HG02642 (cell line): ENCODE results near the gene SLIT1.

ENCODE experiments used
- ATAC-seq: cut with Tn5 transposase; IDR thresholded peaks from one replicate; pipeline ENCODE4 v1.9.1; 2021; ENCODE audit warnings: mild to moderate bottlenecking; ENCODE audit not compliant: unreplicated experiment, poor library complexity

The SLIT1 gene

GRCh38 chr10:97204826-97205679, 19.3 kb upstream of the SLIT1 start:
- ATAC-seq = no peak

- no peak for ATAC-seq
Observed at GRCh38 chr10:97203220-97203619, 17.5 kb upstream of the SLIT1 start.

DNA sequence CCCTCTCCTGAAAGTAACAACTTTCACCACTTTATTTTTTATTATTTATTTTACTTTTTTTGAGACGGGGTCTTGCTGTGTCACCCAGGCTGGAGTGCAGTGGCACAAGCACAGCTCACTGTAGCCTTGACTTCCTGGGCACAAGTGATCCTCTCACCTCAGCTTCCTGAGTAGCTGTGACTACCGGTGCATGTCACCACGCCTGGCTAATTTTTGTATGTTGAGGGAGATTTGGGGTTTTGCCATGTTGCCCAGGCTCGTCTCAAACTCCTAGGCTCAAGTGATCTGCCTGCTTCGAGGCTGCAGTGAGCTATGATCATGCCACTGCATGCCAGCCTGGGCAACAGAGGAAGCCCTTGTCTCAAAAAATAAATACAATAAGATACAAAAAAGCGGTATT, 14.9 kb upstream of the SLIT1 start:
- ATAC-seq = no peak

DNA sequence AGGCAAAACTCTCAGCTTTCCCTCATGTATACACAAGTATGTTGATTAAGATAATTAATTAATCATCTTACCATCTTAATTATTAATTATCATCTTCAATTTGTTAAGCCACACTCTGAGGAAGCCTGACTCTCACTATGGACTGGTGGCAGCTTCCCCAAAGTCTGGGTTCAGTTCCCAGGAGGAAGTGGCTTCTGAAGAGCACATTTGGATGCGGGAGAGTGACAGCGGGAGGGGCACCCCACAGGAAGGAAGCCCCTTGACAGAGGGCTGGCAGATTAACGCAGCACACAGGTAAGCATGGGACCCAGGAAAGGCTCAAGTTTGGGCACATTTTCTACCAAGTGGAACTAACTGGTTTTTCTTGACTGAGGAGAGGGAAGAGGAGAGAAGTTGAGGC, 13.4 kb upstream of the SLIT1 start:
- no peak for ATAC-seq

DNA sequence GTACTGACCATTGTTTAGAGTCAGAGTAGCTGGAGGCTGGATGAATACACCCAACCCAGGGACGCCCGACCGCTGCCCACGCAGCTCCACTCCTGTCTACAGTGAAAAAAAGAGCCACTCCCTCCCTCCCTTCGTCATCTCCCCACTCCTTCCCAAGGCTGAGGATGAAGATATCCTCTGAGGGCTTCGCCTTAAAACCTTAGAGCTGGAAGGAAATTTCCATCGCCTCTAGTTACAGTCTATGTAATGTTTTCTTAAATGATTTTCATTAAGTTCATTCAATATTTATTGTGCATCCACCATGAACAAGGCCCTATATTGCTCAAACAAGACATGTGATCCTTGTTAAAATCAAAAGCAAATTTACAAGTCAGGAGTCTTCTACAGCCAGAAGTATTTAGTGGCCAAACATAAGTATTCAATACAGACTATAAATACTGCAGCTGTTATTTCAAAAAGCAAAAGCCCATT, 11.3 kb upstream of the SLIT1 start:
- no peak for ATAC-seq

- peak; percentile 71 for ATAC-seq
Observed at GRCh38 chr10:97196223-97197029, 10.7 kb upstream of the SLIT1 start.

DNA sequence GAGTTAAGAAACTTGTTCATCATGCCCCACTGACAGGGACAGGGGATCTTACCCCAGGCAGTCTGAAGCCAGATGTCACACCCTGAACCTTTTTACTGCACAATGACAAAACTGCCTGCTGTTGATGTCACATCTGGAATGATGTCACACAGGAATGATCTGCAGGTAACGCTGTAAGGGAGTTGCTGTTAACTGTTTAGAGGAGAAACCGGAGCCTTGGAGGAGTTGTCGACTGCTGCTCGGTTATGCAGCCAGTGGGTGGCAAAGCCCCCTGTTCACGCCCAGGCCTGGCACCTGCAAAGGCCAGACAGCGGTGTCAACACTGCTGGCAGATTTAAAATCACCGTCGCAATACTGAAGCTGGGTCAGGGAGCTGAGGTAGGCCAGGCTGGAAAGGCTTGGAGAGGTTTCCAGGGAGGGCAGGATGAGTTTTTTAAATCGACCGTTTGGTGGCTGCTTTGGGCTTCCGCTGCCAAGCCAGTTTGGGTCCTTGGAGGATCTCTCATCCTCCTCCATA, 10.0 kb upstream of the SLIT1 start:
- ATAC-seq = no peak

DNA sequence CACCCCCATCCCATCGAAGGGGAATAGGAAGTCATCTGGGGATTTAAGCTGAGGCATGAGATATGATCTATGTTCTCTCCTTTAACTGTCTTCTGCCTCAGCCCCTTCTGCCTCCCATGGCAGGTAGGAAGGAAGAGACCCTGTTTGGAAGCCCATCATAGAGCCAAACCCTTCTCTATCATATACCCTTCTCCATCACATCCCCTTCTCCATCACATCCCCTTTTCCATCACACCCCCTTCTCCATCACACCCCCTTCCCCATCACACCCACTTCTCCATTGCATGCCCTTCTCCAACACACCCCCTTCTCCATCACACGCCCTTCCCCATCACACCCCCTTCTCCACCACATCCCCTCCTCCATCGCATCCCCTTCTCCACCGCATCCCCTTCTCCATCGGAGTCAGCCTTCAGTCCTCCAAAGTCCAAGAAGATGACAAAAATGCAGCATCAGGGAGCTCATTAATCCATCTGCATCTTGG, 7.2 kb upstream of the SLIT1 start:
- ATAC-seq = no peak

- ATAC-seq = no peak
Observed at GRCh38 chr10:97190450-97190849, 4.7 kb upstream of the SLIT1 start.

DNA sequence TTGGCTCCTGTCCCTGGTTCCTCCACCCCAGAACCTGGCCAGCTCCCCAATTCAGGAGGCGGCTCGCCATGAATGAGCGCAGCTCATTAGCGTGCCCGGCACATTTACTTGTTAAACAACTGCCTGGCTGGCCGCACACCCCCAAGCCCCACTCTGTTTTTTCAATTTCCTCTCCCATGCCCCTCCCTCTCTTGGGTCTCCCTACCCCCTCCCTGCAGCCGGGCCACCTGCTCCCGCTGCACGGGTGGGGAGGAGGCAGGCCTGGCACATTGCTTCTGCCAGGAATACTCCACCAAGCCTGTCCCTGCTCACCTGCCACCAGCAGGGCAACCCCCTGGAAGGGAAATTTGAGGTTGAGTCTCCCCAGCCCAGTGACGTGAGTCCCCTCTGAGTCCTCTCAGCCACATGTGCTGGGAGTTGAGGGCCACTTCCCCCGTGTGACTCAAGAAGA, 2.5 kb upstream of the SLIT1 start:
- ATAC-seq = no peak

DNA sequence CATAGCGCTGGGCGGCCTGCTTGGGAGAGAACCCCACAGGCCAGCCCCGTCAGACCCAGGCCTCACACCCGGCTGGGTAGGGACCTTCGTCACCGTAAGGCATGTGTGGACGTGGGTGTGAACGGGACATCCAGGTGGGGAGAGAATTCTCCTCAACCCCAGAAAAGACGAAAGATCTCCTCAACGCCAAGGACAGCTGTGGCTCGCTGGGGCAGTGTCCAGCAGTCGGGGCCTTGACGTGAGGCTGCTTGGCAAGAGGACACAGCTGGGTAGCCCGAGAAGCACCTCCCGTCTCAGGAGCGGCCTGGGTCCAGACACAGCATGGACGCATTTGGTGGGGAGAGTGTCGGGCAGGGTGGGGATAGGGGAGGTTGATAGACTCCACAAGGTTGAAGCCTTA, 1.2 kb upstream of the SLIT1 start:
- no peak for ATAC-seq

DNA sequence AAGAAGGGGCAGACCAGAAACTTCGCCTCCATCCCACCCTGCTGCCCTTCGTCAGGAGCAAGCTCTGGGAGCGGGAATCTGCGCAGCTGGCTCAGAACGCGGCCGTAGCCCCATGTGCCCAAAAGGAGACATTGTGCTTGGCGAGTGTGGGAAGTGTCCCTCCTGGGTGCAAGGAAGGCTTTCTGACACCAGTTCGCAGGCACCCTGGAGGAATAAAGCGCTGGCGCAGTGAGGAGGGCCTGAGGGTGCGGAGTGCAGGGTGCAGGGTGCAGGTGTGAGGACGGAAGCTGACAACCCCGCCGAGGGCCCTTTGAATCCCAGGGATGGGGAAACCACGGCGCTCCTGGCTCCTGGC, 811 bp downstream of the SLIT1 start:
- no peak for ATAC-seq

GRCh38 chr10:97183314-97183713, 2.4 kb downstream of the SLIT1 start:
- ATAC-seq = no peak

DNA sequence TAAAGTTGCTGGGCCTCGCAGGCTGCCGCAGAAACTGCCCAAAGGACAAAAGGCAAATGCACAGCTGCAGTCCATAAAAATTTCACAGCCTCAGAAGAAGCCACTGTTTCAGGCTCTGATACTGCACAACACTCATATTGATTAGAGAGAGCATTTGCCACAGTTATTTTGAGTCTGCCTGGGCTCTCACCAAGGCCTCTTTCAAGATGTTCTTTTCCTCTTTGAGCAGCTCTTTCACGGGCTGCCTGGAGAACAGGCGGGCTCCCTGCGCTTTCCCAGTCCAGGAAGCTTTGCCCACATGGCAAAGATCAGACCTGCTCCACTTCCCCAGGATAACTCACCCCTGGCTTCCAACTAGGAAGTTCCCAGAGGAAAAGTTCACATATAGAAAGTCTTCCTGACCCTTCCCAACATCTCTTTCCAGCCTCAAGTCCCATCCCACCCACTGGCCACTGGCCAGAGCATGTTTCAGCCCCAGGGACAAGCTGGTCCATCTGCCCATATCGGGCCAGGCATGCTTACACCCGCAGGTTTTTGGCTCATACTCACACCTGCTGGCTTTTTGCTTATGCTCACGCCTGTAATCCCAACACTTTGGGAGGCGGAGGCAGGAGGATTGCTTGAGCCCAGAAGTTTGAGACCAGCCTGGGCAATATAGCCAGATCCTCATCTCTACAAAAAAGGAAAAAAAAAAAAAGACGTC, 3.3 kb downstream of the SLIT1 start:
- ATAC-seq = no peak

- no peak for ATAC-seq
Observed at GRCh38 chr10:97180986-97181385, 4.8 kb downstream of the SLIT1 start.

DNA sequence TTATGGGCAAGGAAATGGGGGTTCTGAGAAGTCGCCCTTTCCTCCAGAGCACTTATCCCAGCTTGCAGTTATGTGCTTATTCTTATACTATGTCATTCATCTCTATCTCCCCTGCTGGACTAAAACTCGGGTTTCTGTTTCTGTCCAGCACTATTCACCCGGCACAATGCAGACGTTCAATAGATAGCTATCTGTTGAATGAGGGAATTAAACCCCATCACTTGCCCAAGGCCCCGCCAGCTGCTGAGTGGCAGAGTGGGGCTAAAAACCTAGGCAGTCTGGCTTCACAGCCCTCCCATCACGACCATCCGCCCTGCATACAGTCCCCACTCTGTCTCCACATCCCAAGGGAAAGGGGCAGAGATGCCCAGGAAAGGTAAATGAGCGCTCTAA, 5.4 kb downstream of the SLIT1 start:
- no peak for ATAC-seq

- ATAC-seq = no peak
Observed at GRCh38 chr10:97179731-97180362, 5.9 kb downstream of the SLIT1 start.

GRCh38 chr10:97179311-97179710, 6.4 kb downstream of the SLIT1 start:
- ATAC-seq = no peak

GRCh38 chr10:97178074-97178473, 7.7 kb downstream of the SLIT1 start:
- ATAC-seq = no peak

- ATAC-seq = no peak
Observed at GRCh38 chr10:97176226-97176625, 9.5 kb downstream of the SLIT1 start.
